Suprapubic skin (tissue), 4 donors: Measurements from ENCODE around the gene ZSWIM8.

Source experiments
- POLR2A ChIP-seq, 2 donors: fragments of 450-650 bp; IDR thresholded peaks; one replicate each; pipeline ENCODE4 v1.6.1; 2017; ENCODE audit warnings: antibody characterized with exemption in 2 of 2, mild to moderate bottlenecking in 2 of 2, moderate library complexity in 2 of 2
- POLR2AphosphoS5 ChIP-seq, 3 donors: sonication (generic); formaldehyde crosslinking; IDR thresholded peaks; one replicate each; pipeline ENCODE4 v1.6.1; 2017; ENCODE audit warnings: antibody characterized with exemption in 3 of 3
- TF ChIP-seq, protein P1 (sequence below), 2 donors: fragments of 200-600 bp in 1 of 2; fragments of 450-650 bp in 1 of 2; sonication (generic) in 1 of 2; IDR thresholded peaks; one replicate each; pipeline ENCODE4 v1.5.1; 2016 to 2019; ENCODE audit warnings: antibody characterized with exemption in 2 of 2, mild to moderate bottlenecking in 1 of 2, moderate library complexity in 1 of 2

DNA sequence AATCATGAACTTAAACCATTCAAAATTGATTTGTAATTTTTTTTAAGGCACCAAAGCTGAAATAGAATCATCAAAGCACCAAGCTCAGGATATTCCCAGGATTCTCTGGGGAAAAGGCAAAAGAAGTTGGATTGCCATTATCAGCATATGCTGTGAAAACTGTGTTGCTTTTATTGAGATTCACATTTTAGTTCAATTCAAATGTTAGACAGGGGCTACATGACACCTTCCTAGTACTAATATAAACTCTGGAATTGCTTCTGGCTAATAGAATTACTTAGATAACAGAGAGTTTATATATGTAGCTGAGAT lies 30.3 kb downstream of the ZSWIM8 start:
- TF ChIP-seq, protein P1, sequence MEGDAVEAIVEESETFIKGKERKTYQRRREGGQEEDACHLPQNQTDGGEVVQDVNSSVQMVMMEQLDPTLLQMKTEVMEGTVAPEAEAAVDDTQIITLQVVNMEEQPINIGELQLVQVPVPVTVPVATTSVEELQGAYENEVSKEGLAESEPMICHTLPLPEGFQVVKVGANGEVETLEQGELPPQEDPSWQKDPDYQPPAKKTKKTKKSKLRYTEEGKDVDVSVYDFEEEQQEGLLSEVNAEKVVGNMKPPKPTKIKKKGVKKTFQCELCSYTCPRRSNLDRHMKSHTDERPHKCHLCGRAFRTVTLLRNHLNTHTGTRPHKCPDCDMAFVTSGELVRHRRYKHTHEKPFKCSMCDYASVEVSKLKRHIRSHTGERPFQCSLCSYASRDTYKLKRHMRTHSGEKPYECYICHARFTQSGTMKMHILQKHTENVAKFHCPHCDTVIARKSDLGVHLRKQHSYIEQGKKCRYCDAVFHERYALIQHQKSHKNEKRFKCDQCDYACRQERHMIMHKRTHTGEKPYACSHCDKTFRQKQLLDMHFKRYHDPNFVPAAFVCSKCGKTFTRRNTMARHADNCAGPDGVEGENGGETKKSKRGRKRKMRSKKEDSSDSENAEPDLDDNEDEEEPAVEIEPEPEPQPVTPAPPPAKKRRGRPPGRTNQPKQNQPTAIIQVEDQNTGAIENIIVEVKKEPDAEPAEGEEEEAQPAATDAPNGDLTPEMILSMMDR (IDR thresholded peaks at IDR 0.05) = no peak
- TF ChIP-seq POLR2A (IDR thresholded peaks at IDR 0.05) (no peak), POLR2AphosphoS5 (IDR thresholded peaks at IDR 0.05) (no peak)
